Activated CD4-positive, CD25-positive, alpha-beta regulatory T cell (primary cell): ENCODE results near the gene EIF2AK3.
A peak's percentile ranks its signal among the peaks of the same experiment; 100 is the strongest.
"Not testable (repeated sequence)": the region's sequence is repeated elsewhere in the genome, so short reads cannot be mapped to it uniquely, and the experiment has no call there.

Source experiments
- DNase-seq, 4 experiments: peaks; one replicate each; lab custom pipeline; 2025; lab: John Stamatoyannopoulos, UW

The EIF2AK3 gene

GRCh38 chr2:88636026-88636425 lies 8.8 kb upstream of the EIF2AK3 start:
- no peak for DNase-seq

- no peak for DNase-seq
Measured at GRCh38 chr2:88632569-88632968, 5.3 kb upstream of the EIF2AK3 start.

GRCh38 chr2:88628571-88628939 lies 1.3 kb upstream of the EIF2AK3 start:
- no peak for DNase-seq

- peak; percentile 23 to 62 (median 52) for DNase-seq
Measured at GRCh38 chr2:88627856-88628570, 749 bp upstream of the EIF2AK3 start.

- DNase-seq, result peak; percentile 22 to 57 (median 38)
Measured at GRCh38 chr2:88626171-88627054, 851 bp downstream of the EIF2AK3 start.

GRCh38 chr2:88624477-88624876 lies 2.8 kb downstream of the EIF2AK3 start:
- no peak for DNase-seq

DNA sequence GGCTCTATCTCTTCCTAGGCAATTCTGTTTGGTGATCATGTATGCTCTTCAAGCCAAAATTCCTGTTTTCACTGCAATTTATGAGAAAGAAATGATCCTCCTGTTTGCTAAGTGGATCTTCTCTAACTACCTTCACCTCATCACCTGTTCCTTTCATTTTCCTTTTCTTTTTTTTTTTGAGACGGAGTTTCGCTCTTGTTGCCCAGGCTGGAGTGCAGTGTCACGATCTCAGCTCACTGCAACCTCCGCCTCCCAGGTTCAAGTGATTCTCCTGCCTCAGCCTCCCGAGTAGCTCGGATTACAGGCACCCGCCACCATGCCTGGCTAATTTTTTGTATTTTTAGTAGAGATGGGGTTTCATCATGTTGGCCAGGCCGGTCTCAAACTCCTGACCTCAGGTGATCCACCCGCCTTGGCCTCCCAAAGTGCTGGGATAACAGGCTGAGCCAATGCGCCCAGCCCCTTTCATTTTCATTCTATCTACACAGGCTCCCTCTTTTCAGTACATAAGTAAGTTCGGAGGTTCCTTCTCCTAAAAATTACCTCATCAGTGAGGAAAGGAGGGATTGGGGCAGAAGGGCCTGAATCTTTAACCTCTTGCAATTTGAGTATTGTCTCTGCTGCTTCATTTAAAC lies 3.3 kb downstream of the EIF2AK3 start:
- DNase-seq, result not testable (repeated sequence)

DNA sequence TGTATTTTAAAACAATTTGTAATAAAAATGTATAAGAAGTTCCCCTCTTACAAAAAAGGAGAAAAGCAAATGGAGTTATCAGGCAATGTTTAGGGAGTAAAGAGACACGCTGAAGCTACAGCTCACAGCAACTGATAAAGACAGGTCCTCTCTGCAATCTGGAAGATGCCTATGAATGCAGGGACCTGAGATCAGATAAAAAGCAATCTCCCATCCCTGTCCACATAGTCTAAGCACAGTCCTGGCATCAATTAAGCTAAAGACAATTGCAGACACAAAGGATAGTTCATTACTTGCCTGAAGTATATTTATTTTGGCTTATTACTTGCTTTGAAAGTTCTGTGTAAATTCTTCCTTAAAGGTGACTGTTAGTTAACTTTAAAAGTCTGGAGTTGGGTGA lies 5.0 kb downstream of the EIF2AK3 start:
- no peak for DNase-seq

DNA sequence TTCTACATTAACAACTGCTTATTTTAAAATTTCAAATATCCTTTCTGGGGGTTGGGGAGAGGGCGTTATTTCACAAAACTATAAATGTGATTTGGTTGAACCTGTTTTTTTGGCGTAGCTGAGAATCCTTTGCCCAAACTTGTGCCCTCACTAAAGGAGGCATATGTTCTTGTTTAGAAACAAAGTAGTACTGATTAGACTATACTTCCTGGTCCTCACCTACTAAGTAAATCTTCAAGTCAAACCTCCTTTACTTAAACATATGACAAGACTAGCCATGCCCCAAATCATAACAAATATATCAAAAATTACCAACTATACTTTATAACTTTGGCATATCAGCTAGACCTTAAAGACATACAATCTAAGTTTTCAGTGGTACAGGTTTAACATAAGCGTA lies 5.8 kb downstream of the EIF2AK3 start:
- no peak for DNase-seq

GRCh38 chr2:88620015-88620414 lies 7.2 kb downstream of the EIF2AK3 start:
- DNase-seq, result no peak

GRCh38 chr2:88615822-88616221 lies 11.4 kb downstream of the EIF2AK3 start:
- no peak for DNase-seq

DNA sequence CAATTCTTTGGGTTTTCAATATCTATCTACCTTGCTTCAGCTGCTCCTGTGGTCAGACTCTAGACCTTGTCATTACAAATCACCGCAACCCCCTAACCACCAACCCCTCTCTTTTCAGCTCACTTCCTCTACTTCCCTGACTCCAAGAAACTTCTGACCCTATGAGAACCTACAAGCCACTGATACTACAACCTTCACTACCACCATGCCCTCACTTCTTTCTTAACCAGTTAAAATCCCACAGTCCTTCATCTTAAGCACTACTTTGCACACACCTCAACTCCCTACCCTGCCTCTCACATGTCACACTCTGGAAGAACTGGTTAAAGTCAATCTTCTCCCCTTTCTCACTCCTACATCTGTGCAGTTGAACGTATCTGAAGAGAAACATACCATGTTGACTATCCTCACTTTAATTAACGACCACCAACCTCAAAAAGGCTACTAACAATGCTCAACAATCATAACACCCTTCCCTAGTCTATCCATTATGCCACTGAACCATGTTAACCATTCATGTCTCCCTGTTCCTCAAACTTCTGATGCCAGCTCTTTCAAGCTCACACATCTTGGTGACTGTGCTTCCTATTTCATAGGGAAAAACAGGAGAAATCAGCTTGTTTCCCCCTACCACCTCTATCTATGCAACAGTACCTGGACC lies 12.6 kb downstream of the EIF2AK3 start:
- DNase-seq, result no peak

GRCh38 chr2:88613921-88614320 lies 13.3 kb downstream of the EIF2AK3 start:
- DNase-seq, result no peak

DNA sequence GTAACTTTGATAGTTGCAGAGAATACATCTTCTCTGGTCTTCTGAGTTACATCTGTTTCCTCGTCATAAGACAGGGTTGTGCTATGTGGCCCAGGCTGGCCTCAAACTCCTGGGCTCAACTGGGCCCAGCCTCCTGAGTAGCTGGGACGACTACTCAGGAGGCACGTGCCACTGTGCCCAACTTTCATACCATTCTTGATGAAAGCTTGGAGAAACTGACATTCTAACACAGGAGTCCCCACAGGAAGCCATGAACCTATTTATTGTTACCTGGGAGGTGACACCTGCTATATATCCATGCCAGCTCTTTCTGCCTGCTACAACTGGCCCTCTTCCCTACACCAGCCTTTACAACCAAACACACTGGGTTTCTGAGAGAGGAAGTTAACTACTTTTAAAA lies 19.1 kb downstream of the EIF2AK3 start:
- no peak for DNase-seq

- DNase-seq, result no peak
Measured at GRCh38 chr2:88607416-88607815, 19.8 kb downstream of the EIF2AK3 start.

DNA sequence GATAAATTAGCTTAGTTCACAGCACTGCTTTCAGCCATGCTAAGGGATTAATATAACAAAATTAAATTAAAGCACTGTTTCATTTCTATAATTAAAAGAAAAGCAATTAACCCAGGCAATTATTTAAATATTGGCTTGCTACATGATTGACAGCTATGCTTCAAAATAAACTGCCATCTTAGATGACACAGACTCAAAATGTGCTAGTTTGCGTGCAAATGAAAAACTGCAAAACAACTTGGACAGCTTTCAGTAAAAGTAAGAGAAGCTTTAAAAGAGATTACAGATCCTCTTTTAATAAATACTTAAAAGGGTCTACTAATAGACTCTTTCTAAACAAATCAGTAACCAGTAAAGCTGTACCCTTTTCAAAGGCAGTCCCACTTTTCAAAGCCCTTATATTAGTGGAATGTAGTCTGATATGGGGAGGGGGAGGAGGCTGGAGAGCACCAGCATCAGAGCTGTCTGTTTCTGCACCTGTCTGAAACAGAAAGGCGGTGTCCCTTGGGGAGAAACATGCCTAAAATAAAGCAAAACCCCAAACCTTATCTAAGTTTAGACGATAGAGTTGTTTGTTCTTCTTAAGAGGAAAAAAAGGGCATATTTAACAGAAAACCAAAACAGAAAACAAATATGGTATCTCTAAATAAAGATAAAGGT lies 20.8 kb downstream of the EIF2AK3 start:
- DNase-seq, result no peak

DNA sequence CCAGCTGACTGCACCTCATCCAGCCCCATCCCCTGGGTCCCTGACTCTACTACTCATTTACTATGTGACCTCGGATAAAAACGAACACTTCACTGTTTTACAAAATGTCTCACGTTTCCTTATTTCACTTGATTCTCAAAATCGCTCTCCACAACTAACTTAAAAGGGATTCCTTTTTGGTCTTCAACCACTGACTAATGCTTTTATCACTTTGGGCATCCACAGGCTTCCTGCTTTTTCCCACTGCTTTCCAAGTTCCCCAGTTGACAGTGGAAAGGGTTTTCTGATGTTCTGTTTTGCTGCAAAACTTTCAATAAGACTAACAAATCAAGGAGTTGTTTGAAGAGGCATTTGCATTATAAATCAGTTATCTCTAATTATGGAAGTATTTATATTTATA lies 24.1 kb downstream of the EIF2AK3 start:
- DNase-seq, result no peak

- DNase-seq, result no peak
Measured at GRCh38 chr2:88602022-88602421, 25.2 kb downstream of the EIF2AK3 start.

DNA sequence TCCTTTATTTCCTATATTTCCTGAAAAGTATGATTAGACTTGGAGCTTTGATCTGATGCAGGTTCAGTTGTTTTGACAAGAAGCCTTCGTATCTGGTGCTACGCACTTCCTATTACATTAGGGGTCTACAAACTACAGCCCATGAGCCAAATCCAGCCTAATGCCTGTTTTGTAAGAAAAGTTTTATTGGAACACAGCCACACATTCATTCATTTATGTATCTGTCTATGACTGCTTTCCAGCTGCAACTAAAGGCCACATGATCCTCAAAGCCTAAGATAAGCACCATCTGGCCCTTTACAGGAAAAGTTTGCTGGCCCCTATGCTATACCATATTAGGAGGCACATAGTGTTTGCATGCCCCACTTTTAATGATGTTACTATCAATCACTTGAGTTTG lies 26.0 kb downstream of the EIF2AK3 start:
- DNase-seq, result no peak

DNA sequence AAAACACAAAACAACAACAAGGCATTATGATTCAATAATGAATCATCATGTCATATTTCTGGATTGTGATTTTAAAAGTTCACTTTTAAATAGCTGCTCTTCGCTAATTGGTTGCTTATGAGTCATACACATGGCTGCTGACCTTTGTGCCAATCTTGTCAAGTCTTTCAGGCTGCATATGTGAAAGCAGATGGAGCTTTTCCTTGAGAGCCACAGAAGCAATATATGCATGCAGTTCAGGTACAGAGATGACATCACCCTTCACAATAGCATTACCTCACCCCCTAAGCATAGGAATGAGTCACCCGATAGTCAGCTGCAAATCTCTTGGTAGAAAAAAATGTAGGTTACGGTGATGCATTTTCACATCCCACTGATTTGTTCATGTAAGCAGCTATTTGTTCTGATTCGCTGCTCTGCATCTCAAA lies 27.2 kb downstream of the EIF2AK3 start:
- DNase-seq, result peak in 1 of 4 experiments; percentile 11

DNA sequence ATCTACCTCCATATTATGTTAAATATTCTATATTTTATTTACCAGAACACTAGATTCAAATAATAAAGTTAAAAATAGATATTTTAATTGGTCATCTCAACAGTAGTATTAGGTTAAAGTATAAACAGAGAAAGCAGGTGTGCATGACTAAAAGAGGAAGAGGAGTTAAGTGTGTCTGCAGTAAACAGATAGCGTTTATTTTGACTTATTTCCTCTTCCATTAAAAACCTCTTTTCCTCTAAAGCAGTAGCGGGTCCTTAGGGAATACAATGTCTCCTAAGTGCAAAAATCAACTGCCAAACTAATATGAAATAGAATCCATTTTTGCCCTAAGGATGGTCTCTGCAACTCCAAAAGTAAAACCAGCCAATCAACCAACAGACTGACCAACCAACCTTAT lies 27.7 kb downstream of the EIF2AK3 start:
- no peak for DNase-seq

- no peak for DNase-seq
Measured at GRCh38 chr2:88597168-88597567, 30.1 kb downstream of the EIF2AK3 start.
